Stomach (tissue), 4 donors: ENCODE results near the gene PASD1.

Experiments used
- POLR2A ChIP-seq, 4 donors: fragments of 450-650 bp; IDR thresholded peaks; one replicate each; pipeline ENCODE4 v1.6.1; 2016; ENCODE audit warnings: antibody characterized with exemption in 4 of 4, control low read depth in 2 of 4, mild to moderate bottlenecking in 1 of 4, moderate library complexity in 1 of 4
- TF ChIP-seq, protein P1 (sequence below), 7 experiments: fragments of 450-650 bp in 4 of 7; fragments of 200-600 bp in 3 of 7; sonication (generic) in 3 of 7; IDR thresholded peaks; one replicate each; pipeline ENCODE4 v1.5.1; 2016 to 2019; ENCODE audit warnings: antibody characterized with exemption in 7 of 7, control low read depth in 2 of 7, mild to moderate bottlenecking in 1 of 7

DNA sequence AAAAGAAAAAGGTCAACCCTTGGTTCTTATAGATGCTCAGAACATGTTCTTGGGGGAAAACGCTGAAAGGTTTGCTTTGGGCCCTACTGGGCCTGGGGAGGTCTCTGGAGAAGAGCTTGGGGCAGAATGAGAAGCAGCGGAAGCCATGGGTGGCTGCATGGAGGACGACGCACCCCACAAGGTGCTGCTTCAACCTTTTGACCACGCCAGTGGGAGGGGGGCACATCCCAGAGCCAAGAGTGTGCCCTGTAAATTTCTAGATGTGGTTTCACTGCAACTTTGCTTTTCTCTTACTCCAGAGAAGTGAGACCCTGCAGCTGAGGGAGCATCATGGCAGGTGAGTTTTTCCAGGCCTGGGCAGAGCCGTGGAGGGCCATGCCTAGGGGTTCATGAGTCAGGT, 135.0 kb downstream of the PASD1 start:
- TF ChIP-seq POLR2A (IDR thresholded peaks at IDR 0.05) = no peak
- TF ChIP-seq, protein P1, sequence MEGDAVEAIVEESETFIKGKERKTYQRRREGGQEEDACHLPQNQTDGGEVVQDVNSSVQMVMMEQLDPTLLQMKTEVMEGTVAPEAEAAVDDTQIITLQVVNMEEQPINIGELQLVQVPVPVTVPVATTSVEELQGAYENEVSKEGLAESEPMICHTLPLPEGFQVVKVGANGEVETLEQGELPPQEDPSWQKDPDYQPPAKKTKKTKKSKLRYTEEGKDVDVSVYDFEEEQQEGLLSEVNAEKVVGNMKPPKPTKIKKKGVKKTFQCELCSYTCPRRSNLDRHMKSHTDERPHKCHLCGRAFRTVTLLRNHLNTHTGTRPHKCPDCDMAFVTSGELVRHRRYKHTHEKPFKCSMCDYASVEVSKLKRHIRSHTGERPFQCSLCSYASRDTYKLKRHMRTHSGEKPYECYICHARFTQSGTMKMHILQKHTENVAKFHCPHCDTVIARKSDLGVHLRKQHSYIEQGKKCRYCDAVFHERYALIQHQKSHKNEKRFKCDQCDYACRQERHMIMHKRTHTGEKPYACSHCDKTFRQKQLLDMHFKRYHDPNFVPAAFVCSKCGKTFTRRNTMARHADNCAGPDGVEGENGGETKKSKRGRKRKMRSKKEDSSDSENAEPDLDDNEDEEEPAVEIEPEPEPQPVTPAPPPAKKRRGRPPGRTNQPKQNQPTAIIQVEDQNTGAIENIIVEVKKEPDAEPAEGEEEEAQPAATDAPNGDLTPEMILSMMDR (IDR thresholded peaks at IDR 0.05) = no peak
